Stimulated activated CD4-positive, alpha-beta T cell treated with anti-CD3 and anti-CD28 coated beads, TNF-alpha, amount 100 ng/mL, for 1 hour (primary cell): Measurements from ENCODE around the gene ZNF292.
"Not testable (repeated sequence)": the region's sequence is repeated elsewhere in the genome, so short reads cannot be mapped to it uniquely, and the experiment has no call there.

Source experiments
- DNase-seq, 3 donors: peaks; one replicate each; pipeline ENCODE4 v3.0.0-alpha.2; 2020; ENCODE audit warnings: low read depth in 3 of 3, low spot score in 1 of 3

Gene ZNF292

DNA sequence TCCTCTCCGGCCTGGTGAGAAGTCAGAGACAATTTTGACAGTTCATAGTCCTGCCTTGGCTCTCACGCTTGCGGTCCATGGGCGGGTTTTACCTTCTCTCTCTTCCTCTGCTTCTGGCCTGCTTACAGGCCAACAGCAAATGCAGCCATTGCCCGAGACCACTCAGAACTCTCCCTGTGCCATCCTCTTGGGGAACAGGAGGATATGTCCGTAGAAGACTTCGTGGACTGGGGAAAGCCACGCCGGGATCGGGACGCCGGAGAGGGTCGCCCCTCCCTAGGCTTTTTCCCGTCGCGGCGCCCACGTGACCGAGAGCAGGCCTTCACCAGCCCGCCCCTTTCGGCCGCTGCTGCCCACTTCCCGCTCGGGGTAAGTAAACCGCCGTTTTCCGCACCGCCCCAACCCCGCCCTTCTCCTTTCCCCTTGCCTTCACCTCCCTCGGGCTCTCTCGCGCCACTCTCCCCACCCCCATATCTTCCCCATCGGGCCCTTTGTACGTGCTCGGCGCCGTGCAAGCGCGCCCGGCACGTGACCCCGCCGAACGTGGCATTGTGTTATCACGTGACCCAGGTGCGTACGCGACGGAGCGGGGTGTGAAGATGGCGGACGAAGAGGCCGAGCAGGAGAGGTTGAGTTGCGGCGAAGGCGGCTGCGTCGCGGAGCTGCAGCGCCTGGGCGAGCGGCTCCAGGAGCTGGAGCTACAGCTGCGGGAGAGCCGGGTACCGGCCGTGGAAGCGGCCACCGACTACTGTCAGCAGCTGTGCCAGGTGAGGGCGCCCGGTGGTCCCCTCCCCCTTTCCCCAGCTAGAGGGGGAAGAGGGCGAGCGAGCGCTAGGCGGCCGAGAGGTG lies at the start of gene ZNF292:
TSS of gene ZNF292 (plus strand) at position 573 of the 849 bp plus-strand sequence. CDS start at position 600, 27 bp downstream.
- peak; percentile 82 to 83 (median 82) for DNase-seq

DNA sequence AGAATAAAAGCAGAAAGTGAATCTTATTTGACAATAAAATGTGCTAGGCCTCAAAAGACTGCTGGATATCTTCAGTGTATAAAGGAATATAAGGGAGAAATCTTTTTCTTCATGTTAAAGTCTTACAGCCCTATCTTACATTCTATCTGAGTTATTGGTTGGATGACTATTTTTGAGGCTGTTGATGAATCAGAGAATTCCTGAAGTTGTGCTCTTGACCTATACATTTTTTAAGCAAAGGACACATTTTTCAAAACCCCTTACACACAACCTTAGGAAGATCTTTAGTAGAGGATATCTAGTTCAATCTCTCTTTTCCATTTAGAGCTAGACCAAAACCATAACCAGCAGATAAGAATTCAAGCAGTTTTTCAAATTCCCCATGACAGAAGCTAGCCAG lies 49.5 kb upstream of the ZNF292 start:
- no peak for DNase-seq

- no peak for DNase-seq
These were observed 44.7 kb upstream of the ZNF292 start for GRCh38 chr6:87110636-87111035.

GRCh38 chr6:87115402-87116135 lies 39.8 kb upstream of the ZNF292 start:
- no peak for DNase-seq

DNA sequence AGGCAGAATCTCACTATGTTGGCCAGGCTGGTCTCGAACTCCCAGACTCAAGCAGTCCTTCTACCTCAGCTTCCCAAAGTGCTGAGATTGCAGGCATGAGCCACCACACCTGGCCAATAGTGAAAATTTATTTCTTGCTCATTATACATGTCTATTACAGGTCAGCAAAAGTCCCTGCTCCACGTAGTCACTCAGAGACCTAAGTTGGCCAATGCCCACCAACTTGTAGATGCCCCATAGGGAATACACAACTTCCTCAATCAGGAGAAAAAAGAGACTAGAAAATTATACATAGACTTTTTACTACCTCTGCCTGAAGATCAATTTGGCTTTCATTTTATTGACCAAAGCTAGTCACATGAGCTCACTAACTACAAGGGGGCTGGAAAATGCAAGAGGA lies 38.4 kb upstream of the ZNF292 start:
- no peak for DNase-seq

DNA sequence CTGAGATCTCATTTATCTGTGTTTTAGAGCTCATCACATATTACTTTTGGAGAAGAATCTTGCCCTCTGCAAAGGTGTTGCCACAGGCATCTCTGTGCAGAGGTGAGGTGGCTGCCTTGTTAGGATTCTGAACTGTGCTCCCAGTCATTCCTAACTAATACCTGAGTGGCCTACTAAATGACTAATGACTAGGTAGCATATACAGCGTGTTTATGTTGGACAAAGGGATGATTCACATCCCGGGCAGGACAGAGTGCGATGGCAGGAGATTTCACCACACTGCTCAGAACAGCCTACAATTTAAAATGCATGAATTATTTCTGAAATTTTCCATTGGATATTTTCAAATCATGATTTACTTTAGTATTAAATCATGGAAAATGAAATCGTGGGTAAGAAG lies 37.3 kb upstream of the ZNF292 start:
- DNase-seq = no peak

DNA sequence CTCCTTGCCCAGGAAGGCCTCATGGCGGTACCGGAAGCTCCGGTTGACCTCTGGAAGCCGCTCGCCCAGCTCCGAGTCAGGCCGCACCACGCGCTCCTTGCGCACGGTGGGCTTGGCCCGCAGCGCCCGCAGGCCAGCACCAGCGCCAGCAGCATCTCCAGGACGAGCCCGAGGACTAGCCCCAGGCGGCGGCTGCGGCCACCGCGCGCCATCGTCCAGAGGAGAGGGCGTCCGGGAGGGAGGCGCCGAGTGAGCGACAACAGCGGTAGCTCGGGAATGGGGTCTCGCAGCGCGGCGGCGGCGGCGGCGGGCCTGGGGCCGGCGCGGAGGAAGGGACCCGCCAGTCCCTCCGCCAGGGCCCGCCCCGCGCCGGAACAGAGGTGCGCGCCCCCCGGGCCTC lies 32.9 kb upstream of the ZNF292 start:
- no peak for DNase-seq

GRCh38 chr6:87124074-87124473 lies 31.3 kb upstream of the ZNF292 start:
- no peak for DNase-seq

DNA sequence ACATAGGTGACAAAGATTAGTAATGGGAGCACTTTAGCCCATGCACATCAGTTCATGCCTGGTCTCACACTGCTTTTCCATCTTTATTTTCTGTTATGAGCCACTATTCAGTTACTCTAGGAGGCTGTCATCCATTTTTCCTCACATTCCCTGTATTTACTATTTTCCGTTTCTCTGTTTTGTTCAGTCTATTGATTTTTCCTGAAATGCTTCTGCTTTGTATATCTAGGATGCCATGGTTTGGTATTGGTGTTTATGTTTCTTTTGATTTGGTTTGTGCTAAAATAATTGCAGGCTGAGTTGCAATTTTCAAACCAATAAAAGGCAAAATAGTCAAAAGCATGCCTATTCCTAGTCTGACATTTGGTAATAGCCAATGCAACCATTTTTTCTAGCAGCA lies 28.9 kb upstream of the ZNF292 start:
- no peak for DNase-seq

- DNase-seq = no peak
These were observed 27.6 kb upstream of the ZNF292 start for GRCh38 chr6:87127737-87128136.

DNA sequence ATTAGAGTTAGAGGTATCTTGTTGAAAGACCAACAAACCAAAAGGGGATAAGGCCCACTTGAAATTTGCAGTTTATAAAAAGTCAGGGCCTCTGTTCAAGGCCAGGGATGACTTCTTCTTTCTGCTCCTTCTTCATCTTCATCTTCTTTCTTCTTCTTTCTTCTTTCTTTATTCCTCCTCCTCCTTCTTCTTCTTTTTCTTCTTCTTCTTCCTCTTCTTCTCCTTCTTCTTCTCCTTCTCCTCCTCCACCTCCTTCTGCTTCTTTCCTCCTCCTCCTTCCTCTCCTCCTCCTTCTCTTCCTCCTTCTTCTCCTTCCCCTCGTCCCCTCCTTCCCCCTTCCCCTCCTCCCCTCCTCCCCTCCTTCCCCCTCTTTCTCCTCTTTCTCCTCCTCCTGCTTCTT lies 18.4 kb upstream of the ZNF292 start:
- DNase-seq = no peak

DNA sequence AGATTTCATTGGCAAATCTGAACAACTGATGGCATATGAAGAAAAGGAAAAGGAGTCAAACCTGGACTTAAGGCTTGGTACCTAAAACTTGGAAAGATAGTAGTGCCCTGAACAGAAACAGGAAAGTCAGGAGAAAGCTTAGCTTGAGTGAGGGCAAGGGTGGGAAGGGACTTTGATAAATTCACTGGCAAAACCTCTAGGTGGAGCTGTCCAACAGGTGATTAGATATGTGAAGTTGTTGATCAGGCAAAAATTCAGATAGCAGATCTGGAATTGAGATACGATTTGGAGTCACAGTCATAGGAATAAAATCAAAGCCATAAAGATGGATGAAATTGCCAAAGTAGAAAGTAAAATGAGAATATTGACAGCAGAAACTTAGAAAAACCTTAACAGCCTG lies 16.1 kb upstream of the ZNF292 start:
- DNase-seq = peak in 2 of 3 donors; percentile 5 to 7

DNA sequence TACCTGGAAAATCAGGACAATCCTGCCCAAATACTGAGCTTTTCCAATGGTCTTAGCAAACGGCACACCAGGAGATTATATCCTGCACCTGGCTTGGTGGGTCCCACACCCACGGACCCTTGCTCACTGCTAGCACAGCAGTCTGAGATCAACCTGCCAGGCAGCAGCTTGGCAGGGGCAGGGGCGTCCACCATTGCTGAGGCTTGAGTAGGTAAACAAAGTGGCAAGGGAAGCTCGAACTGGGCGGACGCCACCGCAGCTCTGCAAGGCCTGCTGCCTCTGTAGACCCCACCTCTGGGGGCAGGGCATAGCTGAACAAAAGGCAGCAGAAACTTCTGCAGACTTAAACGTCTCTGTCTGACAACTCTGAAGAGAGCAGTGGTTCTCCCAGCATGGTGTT lies 15.4 kb upstream of the ZNF292 start:
- not testable (repeated sequence) for DNase-seq

DNA sequence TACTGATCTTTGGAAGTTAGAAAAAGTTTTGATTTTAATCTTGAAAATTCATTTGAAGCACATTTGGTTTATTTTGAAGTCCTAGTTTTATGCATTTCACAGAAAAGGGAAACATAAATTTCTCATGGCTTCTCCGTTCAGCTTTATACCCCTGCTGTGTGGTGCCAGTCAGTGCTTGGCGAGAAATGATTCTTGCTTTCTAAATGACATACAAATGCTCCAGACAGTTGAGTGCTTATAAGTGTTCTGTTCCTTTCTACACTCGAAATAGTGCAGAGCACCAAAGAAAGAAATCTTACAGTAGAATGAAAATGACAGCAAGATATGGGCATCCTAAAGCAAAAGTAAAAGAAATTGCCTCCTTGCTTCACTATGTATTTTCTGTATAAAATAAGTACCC lies 9.0 kb upstream of the ZNF292 start:
- no peak for DNase-seq

GRCh38 chr6:87150406-87150805 lies 5.0 kb upstream of the ZNF292 start:
- no peak for DNase-seq

GRCh38 chr6:87151471-87151780 lies 3.9 kb upstream of the ZNF292 start:
- DNase-seq = no peak

GRCh38 chr6:87151781-87152525 lies 3.4 kb upstream of the ZNF292 start:
- peak in 2 of 3 donors; percentile 22 to 66 for DNase-seq

GRCh38 chr6:87152526-87152955 lies 2.8 kb upstream of the ZNF292 start:
- DNase-seq = no peak

- no peak for DNase-seq
These were observed 748 bp upstream of the ZNF292 start for GRCh38 chr6:87154641-87154992.

- peak in 2 of 3 donors; percentile 10 to 42 for DNase-seq
These were observed 764 bp downstream of the ZNF292 start for GRCh38 chr6:87155842-87156815.

GRCh38 chr6:87157596-87157995 lies 2.2 kb downstream of the ZNF292 start:
- DNase-seq = not testable (repeated sequence)
